GM13976 (cell line): ENCODE data around the gene ST7L.
"Not testable (repeated sequence)": the region's sequence is repeated elsewhere in the genome, so short reads cannot be mapped to it uniquely, and the experiment has no call there.

Source experiments
- DNase-seq: peaks from one replicate; pipeline ENCODE4 v3.0.0; 2012; ENCODE audit warnings: low spot score
- CTCF ChIP-seq: IDR thresholded peaks from 2 replicates; pipeline ENCODE4 v1.5.1; 2012; ENCODE audit warnings: borderline replicate concordance, mild to moderate bottlenecking; ENCODE audit not compliant: insufficient read depth; ENCODE audit errors: extremely low read depth, missing control alignments, control extremely low read depth
- in situ Hi-C: fragments of 300-500 bp; cut with MboI; formaldehyde crosslinking; loops from one replicate; pipeline ENCODE4 v1.12.0; 2022; ENCODE audit warnings: low sequenced_read_pairs, mixed read lengths, inconsistent platforms; ENCODE audit not compliant: unreplicated experiment

Gene ST7L

GRCh38 chr1:112496290-112496689, 122.7 kb downstream of the ST7L start:
- TF ChIP-seq CTCF, result no peak
- in situ Hi-C loops, result no loop called here
- no peak for DNase-seq

GRCh38 chr1:112493351-112493750, 125.6 kb downstream of the ST7L start:
- TF ChIP-seq CTCF, result no peak
- in situ Hi-C loops, result no loop called here
- DNase-seq, result no peak

- in situ Hi-C loops, result no loop called here
- no peak for TF ChIP-seq CTCF
- DNase-seq, result no peak
These were observed 126.9 kb downstream of the ST7L start for GRCh38 chr1:112492076-112492475.

- no peak for DNase-seq
- no peak for TF ChIP-seq CTCF
- in situ Hi-C loops, result no loop called here
These were observed 130.8 kb downstream of the ST7L start for GRCh38 chr1:112488141-112488540.

- in situ Hi-C loops, DNase-seq: not testable (repeated sequence)
These were observed 131.3 kb downstream of the ST7L start for GRCh38 chr1:112487686-112488085.

GRCh38 chr1:112486063-112486462, 132.9 kb downstream of the ST7L start:
- in situ Hi-C loops, DNase-seq: not testable (repeated sequence)

GRCh38 chr1:112478314-112478713, 140.6 kb downstream of the ST7L start:
- TF ChIP-seq CTCF, result no peak
- in situ Hi-C loops, result no loop called here
- no peak for DNase-seq

- in situ Hi-C loops, result no loop called here
- no peak for TF ChIP-seq CTCF
These were observed 141.4 kb downstream of the ST7L start for GRCh38 chr1:112477550-112477949.

More at GRCh38 chr1:112477550-112477949, 141.4 kb downstream of the ST7L start:
- DNase-seq, result no peak
